Endothelial cell of umbilical vein (primary cell): ENCODE data around the gene NUMBL. TPM values are rescaled to one million over a fixed set of nuclear protein-coding genes. Genes with fewer than 3 reads are reported as not detected.

ENCODE experiments used
- BruUV-seq: library from RNA; stranded (reverse); fragments of 400-500 nt; replicated peaks from 2 replicates; lab custom pipeline; 2021; lab: Mats Ljungman, UMichigan
- CTCF ChIA-PET: fragments of 300-600, 350-600 bp; sonication (Branson Sonifier 250); formaldehyde crosslinking; loops from one replicate; lab custom pipeline; 2021; ENCODE audit warnings: antibody characterized with exemption, inconsistent platforms; lab: Charles Lee
- POLR2A ChIA-PET: fragments of 300-600, 350-600 bp; sonication (Branson Sonifier 250); formaldehyde crosslinking; loops from one replicate; lab custom pipeline; 2021; ENCODE audit warnings: antibody characterized with exemption, inconsistent platforms; lab: Charles Lee
- DNase-seq: peaks from one replicate; pipeline ENCODE4 v3.0.0-alpha.2; 2011; ENCODE audit warnings: low read depth, low spot score
- FAIRE-seq: peaks from 2 replicates; lab custom pipeline; 2011; peaks lifted over from hg19 to GRCh38; lab: Jason Lieb, UNC
- H2AFZ ChIP-seq: 2 replicates; pipeline ENCODE4 v1.6.0; 2012; ENCODE audit warnings: low read depth, low read length, control low read depth, inconsistent platforms
- H3K27ac ChIP-seq: 2 replicates; pipeline ENCODE4 v1.5.1; 2011; ENCODE audit warnings: low read depth, mild to moderate bottlenecking, control low read depth, low read length, moderate library complexity; ENCODE audit not compliant: insufficient read depth
- H3K27me3 ChIP-seq, 2 experiments: 2 replicates each; pipeline versions ENCODE4 v1.6.0 to v1.6.1; 2011; ENCODE audit warnings: low read length in 2 of 2, mixed read lengths in 1 of 2; ENCODE audit not compliant: control insufficient read depth in 2 of 2, insufficient read depth in 2 of 2
- H3K36me3 ChIP-seq, 2 experiments: 2 replicates in 1 of 2; 3 replicates in 1 of 2; pipeline ENCODE4 v1.5.1; 2011; ENCODE audit warnings: low read length in 2 of 2, mild to moderate bottlenecking in 1 of 2, moderate library complexity in 1 of 2; ENCODE audit not compliant: control insufficient read depth in 2 of 2, insufficient read depth in 2 of 2; ENCODE audit errors: extremely low read depth in 1 of 2
- H3K4me1 ChIP-seq: 3 replicates; pipeline ENCODE4 v1.5.1; 2011; ENCODE audit warnings: mild to moderate bottlenecking, low read length; ENCODE audit not compliant: control insufficient read depth, insufficient read depth; ENCODE audit errors: extremely low read depth
- H3K4me2 ChIP-seq: 2 replicates; pipeline ENCODE4 v1.6.1; 2011; ENCODE audit warnings: low read length, control low read depth, mixed read lengths; ENCODE audit not compliant: insufficient read depth
- H3K4me3 ChIP-seq, 3 experiments: fragments of 200-600 bp in 1 of 3; sonication (generic), shearing (Covaris generic) in 1 of 3; replicated peaks in 1 of 3; 2 replicates each; pipeline ENCODE4 v1.5.1; 2011 to 2016; ENCODE audit warnings: control low read depth in 3 of 3, low read length in 3 of 3, mild to moderate bottlenecking in 2 of 3, inconsistent platforms in 1 of 3, low read depth in 1 of 3, moderate library complexity in 1 of 3; ENCODE audit not compliant: insufficient read depth in 1 of 3
- H3K79me2 ChIP-seq: 2 replicates; pipeline ENCODE4 v1.6.0; 2012; ENCODE audit warnings: low read length, inconsistent platforms; ENCODE audit not compliant: control insufficient read depth, insufficient read depth
- H3K9ac ChIP-seq: replicated peaks from 2 replicates; pipeline ENCODE3; 2011; ENCODE audit warnings: low read length, control low read depth; ENCODE audit not compliant: insufficient read depth; ENCODE audit errors: extremely low read depth
- H3K9me1 ChIP-seq: replicated peaks from 3 replicates; pipeline ENCODE4 v1.6.0; 2011; ENCODE audit warnings: mild to moderate bottlenecking, low read length; ENCODE audit not compliant: control insufficient read depth, insufficient read depth; ENCODE audit errors: extremely low read depth
- H3K9me3 ChIP-seq: replicated peaks from 2 replicates; pipeline ENCODE4 v1.5.1; 2012; ENCODE audit warnings: low read length, inconsistent platforms; ENCODE audit not compliant: control insufficient read depth, insufficient read depth
- H4K20me1 ChIP-seq: replicated peaks from 2 replicates; pipeline ENCODE3; 2011; ENCODE audit warnings: mild to moderate bottlenecking, low read length; ENCODE audit not compliant: control insufficient read depth, insufficient read depth; ENCODE audit errors: extremely low read depth
- EZH2 ChIP-seq: IDR thresholded peaks from 2 replicates; pipeline ENCODE4 v1.6.1; 2012; ENCODE audit warnings: borderline replicate concordance, low read depth, mild to moderate bottlenecking, moderate library complexity, low read length, inconsistent platforms; ENCODE audit not compliant: severe bottlenecking
- FOS ChIP-seq: IDR thresholded peaks from 2 replicates; pipeline ENCODE4 v1.6.1; 2011; ENCODE audit warnings: mild to moderate bottlenecking, low read length, moderate library complexity, borderline replicate concordance; ENCODE audit not compliant: insufficient read depth
- GATA2 ChIP-seq: IDR thresholded peaks from 2 replicates; pipeline ENCODE4 v1.7.0; 2011; ENCODE audit warnings: low read depth, mild to moderate bottlenecking, moderate library complexity, mixed read lengths, low read length; ENCODE audit not compliant: insufficient read length, insufficient read depth
- JUN ChIP-seq: IDR thresholded peaks from 2 replicates; pipeline ENCODE4 v1.6.1; 2011; ENCODE audit warnings: borderline replicate concordance, low read depth; ENCODE audit not compliant: insufficient read length, insufficient read depth
- MYC ChIP-seq: IDR thresholded peaks from one replicate; pipeline ENCODE4 v1.6.1; 2011; ENCODE audit warnings: mild to moderate bottlenecking, low read depth, low read length
- dilution Hi-C: fragments of 300-500 bp; cut with MboI; formaldehyde crosslinking; loops from one replicate; pipeline ENCODE4 v1.15.0; 2019; ENCODE audit warnings: low sequenced_read_pairs; ENCODE audit not compliant: extremely low pct_ligation_motif_present
- intact Hi-C: fragments of 100-400 bp; cut with micrococcal nuclease; formaldehyde crosslinking; loops from one replicate; pipeline ENCODE4 v1.10.0; 2022
- polyA plus RNA-seq, 4 experiments: library from polyadenylated mRNA; depleted of rRNA in 3 of 4; stranded (reverse) in 3 of 4; unstranded in 1 of 4; fragments of >200 nt; gene quantifications; 2 replicates each; pipeline versions ENCODE4 v1.2.1 to v1.2.3, GENCODE V29; 2011 to 2012; ENCODE audit warnings: missing spikeins in 1 of 4
- total RNA-seq: library from RNA; stranded (reverse); gene quantifications from 2 replicates; pipeline ENCODE4 v1.2.3, GENCODE V29; 2021
- TF ChIP-seq, protein P1 (sequence below): IDR thresholded peaks from 2 replicates; pipeline ENCODE4 v1.6.1; 2011; ENCODE audit not compliant: insufficient read depth, insufficient read length
- TF ChIP-seq, protein P2 (sequence below), 2 donors: IDR thresholded peaks; 1 replicate in 1 of 2; 2 replicates in 1 of 2; pipeline ENCODE4 v1.5.1; 2011; ENCODE audit warnings: low read length in 2 of 2, mild to moderate bottlenecking in 2 of 2, moderate library complexity in 2 of 2, control low read depth in 1 of 2, inconsistent platforms in 1 of 2, low read depth in 1 of 2; ENCODE audit not compliant: insufficient read depth in 1 of 2; ENCODE audit errors: extremely low read depth in 1 of 2

Gene NUMBL
- total and polyA plus RNA-seq, 2 donors (not counting 3 experiments of a cell fraction or from before 2014, with no cell fraction given), result 21.5 to 46.7 TPM

DNA sequence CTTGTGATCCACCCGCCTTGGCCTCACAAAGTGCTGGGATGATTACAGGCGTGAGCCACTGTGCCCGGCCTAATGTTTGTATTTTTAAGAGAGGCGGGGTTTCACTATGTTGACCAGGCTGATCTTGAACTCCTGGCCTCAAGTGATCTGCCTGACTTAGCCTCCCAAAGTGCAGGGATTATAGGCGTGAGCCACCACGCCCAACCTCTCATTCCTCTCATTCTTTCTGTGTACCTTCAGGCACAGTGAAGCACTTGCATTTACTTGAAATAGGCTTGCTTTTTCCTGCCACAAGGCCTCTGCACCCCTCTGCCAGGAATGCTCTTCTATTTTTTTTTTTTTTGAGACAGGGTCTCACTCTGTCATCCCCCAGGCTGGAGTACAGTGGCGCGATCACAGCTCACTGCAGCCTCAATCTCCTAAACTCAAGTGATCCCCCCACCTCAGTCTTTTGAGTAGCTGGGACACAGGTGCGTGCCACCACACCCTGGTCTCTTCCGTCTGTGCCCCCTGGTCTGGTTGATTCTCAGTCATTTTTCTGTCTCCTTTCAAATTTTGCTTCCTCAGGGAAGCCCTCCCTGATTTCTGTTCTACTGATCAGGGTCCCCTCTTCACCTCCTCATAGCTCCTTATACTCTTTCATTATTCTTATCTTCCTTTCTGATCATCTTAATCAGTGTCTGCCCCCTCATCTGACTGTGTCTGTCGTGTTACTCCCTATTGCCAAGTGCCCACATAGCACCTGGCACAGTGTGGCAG lies 44.7 kb upstream of the NUMBL start:
- no peak for FAIRE-seq
- CTCF ChIA-PET, result interaction anchor here (1.2 kb wide), 1 partner anchor 71 kb away, joined by 3 read pairs; no protein-coding TSS in a partner anchor
- BruUV-seq, result no TSS peak

DNA sequence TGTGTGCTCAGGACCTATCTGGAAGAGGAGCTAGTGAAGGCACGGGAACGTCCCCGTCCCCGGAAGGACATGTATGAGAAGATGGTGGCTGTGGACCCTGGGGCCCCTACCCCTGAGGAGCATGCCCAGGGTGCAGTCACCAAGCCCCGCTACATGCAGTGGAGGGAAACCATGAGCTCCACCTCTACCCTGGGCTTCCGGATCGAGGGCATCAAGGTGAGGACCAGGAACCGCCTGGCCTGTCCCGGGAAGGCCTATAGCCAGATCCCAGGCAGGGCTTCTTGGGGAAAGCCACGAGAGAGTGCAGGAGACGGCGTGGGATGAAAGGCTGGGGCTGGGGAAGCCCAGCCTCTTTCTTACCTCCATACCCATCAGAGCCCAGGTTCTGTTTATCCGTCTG lies 42.7 kb upstream of the NUMBL start:
- Histone ChIP-seq H3K36me3 (peaks cover 21 to 41% of the 10 kb centered on the region in 2 experiments), H2AFZ (no peak overlapping the region), H3K4me1 (no peaks in the 10 kb centered on the region), H3K27me3 (no peaks in the 10 kb centered on the region), H3K9ac (no peak overlapping the region), H3K9me1 (no peaks in the 10 kb centered on the region), H4K20me1 (no peaks in the 10 kb centered on the region), H3K79me2 (no peaks in the 10 kb centered on the region), H3K4me2 (no peak overlapping the region), H3K27ac (no peak overlapping the region), H3K9me3 (no peaks in the 10 kb centered on the region), H3K4me3 (no peak overlapping the region)
- no peak for FAIRE-seq
- dilution Hi-C loops (no loop called here), intact Hi-C loops (no loop called here)
- CTCF ChIA-PET, result interaction anchor here (1.1 to 1.7 kb wide), 3 partner anchors 12 to 99 kb away, joined by 3 to 4 read pairs (median 3); partner anchors contain the start of gene EGLN2
- no peak for DNase-seq
- TF ChIP-seq, protein P1, sequence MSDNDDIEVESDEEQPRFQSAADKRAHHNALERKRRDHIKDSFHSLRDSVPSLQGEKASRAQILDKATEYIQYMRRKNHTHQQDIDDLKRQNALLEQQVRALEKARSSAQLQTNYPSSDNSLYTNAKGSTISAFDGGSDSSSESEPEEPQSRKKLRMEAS, result no peak
- TF ChIP-seq EZH2, result no peak
- no peak for TF ChIP-seq MYC
- TF ChIP-seq, protein P2, sequence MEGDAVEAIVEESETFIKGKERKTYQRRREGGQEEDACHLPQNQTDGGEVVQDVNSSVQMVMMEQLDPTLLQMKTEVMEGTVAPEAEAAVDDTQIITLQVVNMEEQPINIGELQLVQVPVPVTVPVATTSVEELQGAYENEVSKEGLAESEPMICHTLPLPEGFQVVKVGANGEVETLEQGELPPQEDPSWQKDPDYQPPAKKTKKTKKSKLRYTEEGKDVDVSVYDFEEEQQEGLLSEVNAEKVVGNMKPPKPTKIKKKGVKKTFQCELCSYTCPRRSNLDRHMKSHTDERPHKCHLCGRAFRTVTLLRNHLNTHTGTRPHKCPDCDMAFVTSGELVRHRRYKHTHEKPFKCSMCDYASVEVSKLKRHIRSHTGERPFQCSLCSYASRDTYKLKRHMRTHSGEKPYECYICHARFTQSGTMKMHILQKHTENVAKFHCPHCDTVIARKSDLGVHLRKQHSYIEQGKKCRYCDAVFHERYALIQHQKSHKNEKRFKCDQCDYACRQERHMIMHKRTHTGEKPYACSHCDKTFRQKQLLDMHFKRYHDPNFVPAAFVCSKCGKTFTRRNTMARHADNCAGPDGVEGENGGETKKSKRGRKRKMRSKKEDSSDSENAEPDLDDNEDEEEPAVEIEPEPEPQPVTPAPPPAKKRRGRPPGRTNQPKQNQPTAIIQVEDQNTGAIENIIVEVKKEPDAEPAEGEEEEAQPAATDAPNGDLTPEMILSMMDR (IDR thresholded peaks at IDR 0.05; ENCODE audit: extremely low read depth in 1 of 2, insufficient read depth in 1 of 2, low read depth in 1 of 2, low read length in 2 of 2), result no peak
- no peak for TF ChIP-seq JUN
- no peak for TF ChIP-seq FOS
- BruUV-seq, result no TSS peak
- POLR2A ChIA-PET, result no interaction called here

More for the DNA sequence above, 44.7 kb upstream of the NUMBL start:
- H3K9me3 ChIP-seq, result no peaks in the 10 kb centered on the region
- no peak overlapping the region for H3K4me2 ChIP-seq
- H3K4me3 ChIP-seq, result no peak overlapping the region
- H3K9ac ChIP-seq, result no peak overlapping the region
- no peaks in the 10 kb centered on the region for H3K79me2 ChIP-seq
- no peak overlapping the region for H2AFZ ChIP-seq
- intact Hi-C loops, result no loop called here
- no peak for TF ChIP-seq GATA2
- TF ChIP-seq, protein P2 (IDR thresholded peaks at IDR 0.05; ENCODE audit: extremely low read depth in 1 of 2, insufficient read depth in 1 of 2, low read depth in 1 of 2, low read length in 2 of 2), result no peak
- no peaks in the 10 kb centered on the region for H3K27me3 ChIP-seq
- POLR2A ChIA-PET, result no interaction called here
- H3K9me1 ChIP-seq, result no peaks in the 10 kb centered on the region
- H3K4me1 ChIP-seq, result no peaks in the 10 kb centered on the region
- dilution Hi-C loops, result no loop called here
- no peaks in the 10 kb centered on the region for H4K20me1 ChIP-seq
- no peak for DNase-seq
- H3K36me3 ChIP-seq, result peaks cover 19 to 45% of the 10 kb centered on the region in 2 experiments
- no peak overlapping the region for H3K27ac ChIP-seq
